NCI-H526 (cell line): ENCODE results near the gene MC1R.
A peak's percentile ranks its signal among the peaks of the same experiment; 100 is the strongest.
"Not testable (repeated sequence)": the region's sequence is repeated elsewhere in the genome, so short reads cannot be mapped to it uniquely, and the experiment has no call there.

ENCODE experiments used
- DNase-seq, 2 experiments: peaks; one replicate each; lab custom pipeline; 2025; lab: John Stamatoyannopoulos, UW

MC1R gene

DNA sequence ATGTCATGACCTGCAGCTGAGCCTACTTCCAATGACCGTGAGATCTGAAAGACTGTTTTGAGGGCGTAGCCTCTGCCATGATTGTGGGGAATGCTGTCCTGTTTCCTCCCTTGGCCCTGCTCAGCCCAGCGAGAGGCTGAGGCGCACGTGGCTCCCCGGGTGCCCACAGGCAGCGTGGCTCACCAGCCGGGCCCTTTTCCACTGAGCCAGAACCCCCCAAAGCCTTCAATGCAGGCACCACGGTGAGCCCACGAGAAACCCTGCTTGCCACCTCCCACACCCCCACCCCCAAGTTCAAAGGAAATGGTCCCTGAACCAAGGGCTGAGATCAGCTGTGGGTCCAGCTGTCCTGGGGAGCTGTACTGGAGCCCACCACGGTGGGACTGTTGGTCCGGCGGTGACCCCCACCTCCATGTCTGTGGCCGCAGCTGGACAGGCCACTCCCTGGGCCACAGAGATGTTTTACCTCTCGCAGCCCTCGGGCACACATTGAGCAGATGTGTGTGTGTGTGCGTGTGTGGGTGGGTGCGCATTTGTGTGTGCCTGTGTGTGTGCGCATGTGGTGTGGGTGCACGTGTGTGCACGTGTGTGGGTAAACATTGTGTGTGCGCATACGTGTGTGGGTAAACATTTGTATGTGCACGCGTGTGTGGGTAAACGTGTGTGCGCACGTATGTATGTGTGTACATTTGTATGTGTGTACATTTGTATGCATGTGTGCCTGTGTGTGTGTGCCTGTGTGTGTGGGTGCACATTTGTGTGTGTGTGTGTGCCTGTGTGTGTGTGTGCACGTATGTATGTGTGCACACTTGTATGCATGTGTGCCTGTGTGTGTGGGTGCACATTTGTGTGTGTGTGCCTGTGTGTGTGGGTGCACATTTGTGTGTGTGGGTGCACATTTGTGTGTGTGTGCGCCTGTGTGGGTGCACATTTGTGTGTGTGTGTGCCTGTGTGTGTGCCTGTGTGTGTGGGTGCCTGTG is 5.0 kb upstream of the MC1R start:
- DNase-seq: no peak

DNA sequence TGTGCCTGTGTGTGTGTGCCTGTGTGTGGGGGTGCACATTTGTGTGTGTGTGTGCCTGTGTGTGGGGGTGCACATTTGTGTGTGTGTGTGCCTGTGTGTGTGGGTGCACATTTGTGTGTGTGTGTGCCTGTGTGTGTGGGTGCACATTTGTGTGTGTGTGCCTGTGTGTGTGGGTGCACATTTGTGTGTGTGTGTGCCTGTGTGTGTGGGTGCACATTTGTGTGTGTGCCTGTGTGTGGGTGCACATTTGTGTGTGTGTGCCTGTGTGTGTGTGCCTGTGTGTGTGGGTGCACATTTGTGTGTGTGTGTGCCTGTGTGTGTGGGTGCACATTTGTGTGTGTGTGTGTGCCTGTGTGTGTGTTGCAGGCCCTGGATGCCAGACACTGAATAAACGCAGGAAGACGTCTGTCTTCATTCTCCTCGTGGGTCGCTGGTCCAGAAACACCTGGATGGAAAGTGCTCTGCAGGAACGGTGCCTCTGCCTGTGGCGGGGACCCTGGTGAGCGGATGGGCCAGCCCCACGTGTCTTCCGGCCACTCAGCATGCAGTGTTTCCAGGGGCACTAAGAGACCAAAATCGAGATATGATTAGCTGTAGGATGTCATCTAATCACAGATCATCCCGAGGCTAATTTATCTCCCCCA is 3.9 kb upstream of the MC1R start:
- not testable (repeated sequence) for DNase-seq

DNA sequence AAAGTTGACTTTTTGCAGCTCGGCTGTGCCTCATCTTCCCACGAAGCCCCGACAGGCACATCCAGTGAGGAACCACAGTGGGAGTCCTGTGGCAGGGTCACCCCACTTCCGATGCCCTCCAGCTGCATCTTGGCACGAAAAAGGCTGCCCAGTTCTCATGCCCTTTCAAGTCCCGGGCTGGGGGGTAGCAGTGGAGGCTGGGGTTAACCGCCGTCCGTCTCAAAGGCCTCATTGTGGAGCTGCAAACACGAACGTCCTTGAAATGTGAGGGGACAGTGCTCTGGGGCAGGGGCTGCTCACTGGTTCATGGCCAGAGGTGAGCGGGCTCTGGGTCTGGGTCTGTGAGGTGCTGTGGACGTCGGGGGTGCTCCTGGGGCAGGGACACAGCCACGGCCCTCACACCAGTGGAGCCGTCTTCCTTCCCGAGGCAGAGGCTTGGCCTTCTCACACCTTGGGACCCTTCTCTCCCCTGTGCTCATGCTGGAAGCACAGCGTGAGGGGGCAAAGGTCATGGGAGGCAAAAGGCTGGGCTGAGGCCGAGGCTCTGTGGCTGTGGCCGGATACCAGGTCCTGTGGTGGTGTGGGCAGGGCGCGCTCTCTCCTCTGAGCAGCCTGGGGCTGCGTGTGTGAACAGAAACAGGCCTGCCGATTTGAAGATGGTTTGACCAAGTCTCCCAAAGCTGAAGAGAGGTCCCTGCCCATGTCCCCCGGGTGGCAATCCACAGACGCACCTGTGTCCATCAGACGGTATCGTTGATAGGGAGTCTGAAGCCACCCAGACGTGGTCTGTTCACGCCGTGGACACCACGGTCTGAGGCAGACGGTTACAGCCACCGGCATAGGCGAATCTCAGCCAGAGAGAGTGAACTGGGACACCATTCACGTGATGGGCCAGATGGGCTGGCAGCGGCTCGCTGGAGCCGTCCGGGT is 3.1 kb upstream of the MC1R start:
- no peak for DNase-seq

DNA sequence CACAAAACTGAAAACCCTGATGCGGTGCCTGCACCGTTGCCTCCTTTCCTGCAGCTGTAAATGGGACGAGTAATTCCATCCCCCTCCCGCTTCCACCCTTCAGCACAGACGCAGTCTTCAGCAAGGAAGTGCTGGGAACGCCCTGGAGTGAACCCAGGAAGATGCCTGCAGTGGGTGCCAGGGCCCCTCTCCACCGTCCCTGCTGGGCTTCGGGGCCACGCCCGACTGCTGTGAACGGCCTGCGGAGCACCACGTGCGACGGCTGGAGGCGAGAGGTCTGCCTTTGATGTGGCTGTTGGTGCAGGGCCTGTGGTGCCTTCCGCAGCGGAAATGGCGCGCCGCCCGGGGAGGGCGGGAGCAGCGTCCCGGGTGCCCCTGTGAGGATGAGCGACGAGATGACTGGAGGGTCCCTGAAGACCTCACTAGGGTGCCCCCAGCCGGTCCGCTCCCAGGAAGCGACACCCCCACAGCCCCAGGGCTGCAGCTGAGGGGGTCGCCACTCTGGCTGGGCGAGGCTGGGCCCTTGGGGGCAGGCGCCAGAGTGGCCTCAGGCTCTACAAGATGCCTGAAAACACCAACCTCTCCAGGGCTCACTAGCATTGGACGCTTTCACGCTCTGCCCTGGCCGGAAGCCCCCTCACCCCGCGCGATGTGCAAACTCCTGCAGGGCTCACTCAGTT is 749 bp upstream of the MC1R start:
- DNase-seq: peak; percentile 65 to 79

DNA sequence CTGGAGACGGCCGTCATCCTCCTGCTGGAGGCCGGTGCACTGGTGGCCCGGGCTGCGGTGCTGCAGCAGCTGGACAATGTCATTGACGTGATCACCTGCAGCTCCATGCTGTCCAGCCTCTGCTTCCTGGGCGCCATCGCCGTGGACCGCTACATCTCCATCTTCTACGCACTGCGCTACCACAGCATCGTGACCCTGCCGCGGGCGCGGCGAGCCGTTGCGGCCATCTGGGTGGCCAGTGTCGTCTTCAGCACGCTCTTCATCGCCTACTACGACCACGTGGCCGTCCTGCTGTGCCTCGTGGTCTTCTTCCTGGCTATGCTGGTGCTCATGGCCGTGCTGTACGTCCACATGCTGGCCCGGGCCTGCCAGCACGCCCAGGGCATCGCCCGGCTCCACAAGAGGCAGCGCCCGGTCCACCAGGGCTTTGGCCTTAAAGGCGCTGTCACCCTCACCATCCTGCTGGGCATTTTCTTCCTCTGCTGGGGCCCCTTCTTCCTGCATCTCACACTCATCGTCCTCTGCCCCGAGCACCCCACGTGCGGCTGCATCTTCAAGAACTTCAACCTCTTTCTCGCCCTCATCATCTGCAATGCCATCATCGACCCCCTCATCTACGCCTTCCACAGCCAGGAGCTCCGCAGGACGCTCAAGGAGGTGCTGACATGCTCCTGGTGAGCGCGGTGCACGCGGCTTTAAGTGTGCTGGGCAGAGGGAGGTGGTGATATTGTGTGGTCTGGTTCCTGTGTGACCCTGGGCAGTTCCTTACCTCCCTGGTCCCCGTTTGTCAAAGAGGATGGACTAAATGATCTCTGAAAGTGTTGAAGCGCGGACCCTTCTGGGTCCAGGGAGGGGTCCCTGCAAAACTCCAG is 1.1 kb downstream of the MC1R start:
- DNase-seq: no peak

DNA sequence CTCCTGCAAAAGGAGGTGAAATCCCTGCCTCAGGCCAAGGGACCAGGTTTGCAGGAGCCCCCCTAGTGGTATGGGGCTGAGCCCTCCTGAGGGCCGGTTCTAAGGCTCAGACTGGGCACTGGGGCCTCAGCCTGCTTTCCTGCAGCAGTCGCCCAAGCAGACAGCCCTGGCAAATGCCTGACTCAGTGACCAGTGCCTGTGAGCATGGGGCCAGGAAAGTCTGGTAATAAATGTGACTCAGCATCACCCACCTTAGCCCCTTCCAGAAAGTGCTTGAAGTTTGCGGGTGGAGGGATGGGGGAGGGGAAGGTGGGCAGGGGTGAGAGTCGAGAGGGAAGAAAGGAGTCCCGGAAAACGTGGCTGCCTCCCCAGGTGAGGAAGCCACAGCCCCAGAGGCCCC is 2.1 kb downstream of the MC1R start:
- DNase-seq: no peak

DNA sequence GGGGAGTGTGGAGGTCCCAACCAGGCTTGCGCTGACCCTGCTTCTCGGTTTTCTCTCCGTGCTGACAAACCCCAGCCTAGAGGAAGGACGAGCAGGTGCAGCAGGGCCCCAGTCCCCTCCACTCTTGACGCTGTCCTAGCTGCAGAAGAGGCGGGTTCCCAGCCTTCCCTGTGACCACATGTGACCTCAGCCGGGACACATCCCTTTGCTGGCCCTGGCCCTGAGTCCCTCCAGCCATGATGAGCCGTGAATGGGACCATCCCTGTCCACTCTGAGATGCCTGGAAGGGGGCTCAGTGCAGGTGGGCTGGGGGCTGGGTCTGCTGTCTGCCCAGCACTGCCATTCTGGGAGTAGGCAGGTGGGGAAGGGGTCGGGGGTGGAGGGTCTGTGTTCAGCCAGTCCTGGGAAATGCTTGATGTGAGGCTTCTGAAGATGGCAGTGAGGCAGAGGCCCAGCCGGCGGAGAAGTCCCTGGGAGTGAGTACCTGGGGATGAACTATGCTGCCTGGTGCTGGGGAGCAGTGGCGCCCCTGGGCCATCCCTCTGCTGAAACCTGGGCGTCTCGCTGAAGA is 2.6 kb downstream of the MC1R start:
- DNase-seq: peak in 1 of 2 experiments; percentile 15

DNA sequence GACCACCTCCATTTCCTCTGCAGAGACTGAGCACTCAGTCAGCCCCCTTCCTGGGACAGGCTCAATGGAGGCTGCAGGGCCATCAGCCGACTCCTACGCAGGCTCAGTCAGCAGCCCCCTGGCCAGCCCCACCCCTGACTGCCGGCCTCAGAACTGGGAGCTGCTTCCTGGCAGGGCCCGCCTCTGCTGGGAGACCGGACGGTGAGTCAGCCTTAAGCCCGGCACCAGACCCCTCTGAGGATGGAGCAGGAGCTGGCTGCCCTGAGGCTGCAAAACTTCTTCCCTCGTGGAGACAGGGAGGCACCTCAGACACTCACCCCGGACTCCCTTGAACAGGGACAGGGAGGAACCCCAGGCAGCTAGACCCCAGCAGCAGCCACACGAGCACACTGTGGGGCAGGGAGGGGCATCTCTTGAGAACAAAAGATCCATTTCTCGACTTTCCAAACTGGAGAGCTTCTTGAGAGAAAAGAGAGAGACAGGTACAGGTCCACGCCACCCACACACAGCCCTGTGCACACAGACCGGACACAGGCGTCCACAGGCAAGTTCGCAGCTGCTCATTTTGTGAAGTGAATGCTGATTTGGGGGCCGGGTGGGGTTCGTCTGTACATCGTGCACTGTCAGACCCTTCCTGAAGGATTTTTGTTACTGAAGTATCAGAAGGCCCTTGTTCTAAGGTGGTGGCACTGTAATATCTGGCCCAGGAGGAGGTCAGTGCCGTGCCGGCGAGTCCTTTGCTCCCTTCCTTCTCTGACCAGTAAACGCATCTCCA is 3.2 kb downstream of the MC1R start:
- DNase-seq: peak in 1 of 2 experiments; percentile 35

DNA sequence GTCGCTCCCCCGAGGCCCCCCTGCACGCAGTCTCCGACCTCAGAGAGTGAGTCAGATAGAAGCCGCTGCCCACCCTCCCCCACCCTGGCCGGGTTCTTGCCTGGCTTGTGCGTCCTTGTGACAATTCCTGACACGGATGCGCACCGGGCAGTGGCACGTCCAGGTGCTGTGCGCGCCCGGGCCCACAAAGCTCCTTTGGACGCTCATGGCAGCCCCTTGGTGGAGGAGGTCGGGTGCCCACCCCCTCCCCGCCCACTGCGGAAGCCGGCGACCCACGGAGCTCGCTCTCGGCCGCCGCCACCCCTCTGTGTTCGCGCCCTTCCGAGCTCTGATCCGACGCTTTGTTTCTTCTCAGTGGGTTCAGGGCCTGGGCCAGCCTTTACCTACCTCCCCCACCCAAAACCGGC is 3.8 kb downstream of the MC1R start:
- peak in 1 of 2 experiments; percentile 64 for DNase-seq

DNA sequence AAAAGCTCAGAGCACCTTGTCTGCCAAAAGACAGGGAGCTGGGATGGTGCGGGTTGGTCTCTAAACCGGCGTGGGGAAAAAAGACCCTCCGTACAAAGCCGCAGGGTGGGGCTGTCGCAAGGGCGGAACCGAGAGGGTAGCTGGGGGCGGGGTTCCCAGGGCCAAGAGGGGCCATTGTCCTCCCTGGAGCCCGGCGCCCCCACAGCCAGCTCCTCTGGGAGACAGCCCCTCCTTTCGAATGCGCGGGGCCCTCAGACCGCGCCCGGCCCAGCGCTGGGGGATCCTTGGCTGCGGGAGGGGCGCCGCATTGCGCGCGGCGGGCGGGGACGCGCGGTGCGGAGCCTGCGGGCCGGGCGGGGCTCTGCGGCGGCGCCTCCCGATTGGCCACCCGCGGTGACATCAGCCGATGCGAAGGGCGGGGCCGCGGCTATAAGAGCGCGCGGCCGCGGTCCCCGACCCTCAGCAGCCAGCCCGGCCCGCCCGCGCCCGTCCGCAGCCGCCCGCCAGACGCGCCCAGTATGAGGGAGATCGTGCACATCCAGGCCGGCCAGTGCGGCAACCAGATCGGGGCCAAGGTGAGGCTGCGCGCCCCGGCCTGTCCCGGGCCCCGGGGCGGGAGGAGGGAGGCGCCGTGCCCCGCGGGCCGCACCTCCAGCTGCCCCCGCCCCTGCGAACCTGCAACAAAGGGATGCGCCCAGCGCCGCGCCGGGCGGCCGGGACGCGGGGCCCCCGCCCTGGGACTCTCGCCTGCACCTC is 4.4 kb downstream of the MC1R start, which contains the start of gene TUBB3:
TSS of gene TUBB3 (plus strand) at position 459 of the 756 bp plus-strand sequence. CDS start at position 519, 60 bp downstream.
- peak; percentile 19 to 87 for DNase-seq

DNA sequence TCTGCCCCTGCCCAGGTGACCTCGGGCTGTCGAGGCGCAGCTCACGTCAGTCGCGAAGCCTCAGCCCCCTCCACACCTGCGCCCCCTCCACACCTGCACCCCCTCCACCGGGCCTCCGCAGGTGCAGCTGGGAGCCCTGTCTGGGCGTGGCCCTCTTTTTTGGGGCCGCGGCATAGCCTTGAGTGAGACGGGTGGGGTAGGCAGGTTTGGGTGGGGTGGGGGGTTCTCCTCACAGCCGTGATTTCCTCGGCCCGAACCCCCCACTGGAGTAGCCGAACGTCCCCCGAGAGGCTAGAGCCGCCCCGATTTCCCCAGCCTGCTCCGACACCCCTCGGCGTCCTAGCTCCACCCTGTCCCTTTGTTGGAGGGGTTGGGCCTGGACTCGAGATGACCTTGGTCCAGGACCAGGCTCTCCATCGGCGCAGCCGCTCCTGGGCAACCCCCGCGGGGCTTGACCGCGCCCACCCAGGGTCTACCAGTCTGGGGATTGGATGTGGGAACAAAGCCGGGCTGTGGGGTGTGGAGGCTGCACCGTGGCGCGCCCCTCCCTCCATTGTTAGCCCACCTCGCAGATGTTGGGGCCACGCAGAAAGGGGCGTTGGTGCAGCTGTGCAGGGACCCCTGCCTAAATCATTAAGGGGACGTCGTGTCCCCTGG is 5.1 kb downstream of the MC1R start:
- DNase-seq: peak in 1 of 2 experiments; percentile 51

DNA sequence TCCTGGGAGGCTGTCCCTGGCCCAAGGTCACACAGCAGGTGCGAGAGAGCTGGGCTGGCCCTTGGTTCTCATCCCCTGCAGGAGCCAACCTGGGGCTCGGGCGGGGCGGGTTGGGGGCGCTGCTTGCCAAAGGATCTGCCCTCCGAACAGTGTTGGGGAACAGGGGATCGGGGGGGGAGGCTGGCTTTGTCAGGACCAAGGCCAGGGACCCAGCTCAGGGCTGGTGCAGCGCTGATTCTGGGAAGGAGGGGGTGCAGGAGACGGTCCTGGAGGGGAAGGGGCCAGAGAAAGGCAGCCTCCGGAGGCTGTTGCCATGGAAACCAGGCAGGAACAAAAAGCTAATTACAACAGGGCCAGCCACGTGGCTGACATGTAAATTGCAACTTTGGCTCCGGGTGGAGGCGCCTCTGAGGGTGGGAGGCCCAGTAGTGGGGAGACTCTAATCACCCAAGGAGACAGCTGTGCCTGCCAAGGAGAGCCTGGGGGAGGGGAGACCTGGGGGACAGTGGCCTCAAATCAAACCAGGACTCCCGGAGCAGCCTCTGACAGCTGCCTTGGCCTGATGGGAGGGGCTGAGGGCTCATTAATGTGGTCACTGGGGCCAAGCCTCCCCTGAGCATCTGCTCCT is 5.7 kb downstream of the MC1R start:
- DNase-seq: peak in 1 of 2 experiments; percentile 61

DNA sequence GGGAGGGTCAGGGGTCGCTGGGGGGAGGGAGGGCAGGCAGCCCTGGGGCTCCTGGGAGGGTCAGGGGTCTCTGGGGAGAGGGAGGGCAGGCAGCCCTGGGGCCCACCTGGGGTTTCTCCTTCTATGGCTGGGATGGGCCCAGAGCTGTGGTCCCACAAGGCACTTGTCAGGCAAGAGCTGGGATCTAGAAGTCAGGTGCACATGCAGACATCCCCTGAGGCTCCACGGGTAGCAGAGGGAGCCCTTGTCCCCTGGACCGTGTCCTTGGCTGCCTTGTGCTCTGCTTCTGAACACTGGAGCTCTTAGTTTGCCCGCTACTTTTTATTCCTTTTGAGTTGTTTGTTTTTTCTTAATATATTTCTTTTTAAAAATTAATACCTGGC is 6.3 kb downstream of the MC1R start:
- DNase-seq: peak; percentile 46 to 67

DNA sequence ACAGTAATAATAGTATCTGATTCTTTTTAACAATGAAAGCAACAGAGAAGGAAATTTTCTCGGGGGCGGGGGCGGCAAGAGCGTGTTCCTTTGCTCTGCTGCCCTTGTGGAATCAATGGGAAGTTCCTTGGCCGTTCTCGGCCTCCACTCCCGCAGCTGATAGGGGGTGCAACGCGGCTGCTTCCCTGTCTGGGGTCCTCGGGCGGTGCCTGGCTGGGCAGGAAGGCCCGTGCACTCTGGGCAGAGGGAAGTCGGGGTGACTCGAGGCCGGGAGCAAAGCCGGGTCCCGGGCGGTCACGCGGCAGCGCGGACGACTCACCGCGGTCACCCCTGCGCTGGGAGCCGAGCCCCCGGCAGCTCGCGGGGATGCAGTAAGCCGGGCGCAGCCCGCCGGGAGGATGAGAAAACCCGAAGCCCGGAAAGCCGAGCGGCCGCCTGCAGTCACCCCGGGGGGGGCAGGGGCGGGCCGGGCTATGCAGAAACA is 7.0 kb downstream of the MC1R start:
- peak in 1 of 2 experiments; percentile 44 for DNase-seq

DNA sequence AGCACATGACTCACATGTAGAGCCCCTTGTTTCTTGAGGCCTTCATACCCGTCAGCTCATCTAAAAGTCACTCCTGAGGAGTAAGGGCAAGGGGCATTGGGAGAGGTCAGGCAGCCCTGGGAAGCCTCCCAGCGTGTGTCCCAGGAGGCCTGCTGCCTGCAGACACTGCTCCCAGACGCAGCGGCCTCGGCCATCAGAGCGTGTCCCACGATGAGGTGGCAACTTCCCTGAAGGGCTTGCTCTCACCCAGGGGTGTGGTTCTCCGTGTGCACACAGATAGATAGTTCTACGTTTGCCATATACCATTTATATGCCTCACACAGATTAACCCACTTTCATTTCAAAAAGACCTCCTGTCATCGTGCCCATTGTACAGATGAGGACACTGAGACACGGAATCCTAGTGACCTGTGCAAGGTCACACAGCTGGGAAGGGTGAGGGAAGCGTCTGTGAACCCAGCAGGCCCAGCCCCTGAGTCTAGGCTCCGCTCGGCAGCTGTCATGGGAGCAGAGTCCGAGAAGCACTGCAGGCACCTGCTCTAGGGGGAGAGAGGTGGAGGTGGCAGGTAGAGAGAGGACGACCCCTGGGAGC is 12.7 kb downstream of the MC1R start:
- DNase-seq: no peak

DNA sequence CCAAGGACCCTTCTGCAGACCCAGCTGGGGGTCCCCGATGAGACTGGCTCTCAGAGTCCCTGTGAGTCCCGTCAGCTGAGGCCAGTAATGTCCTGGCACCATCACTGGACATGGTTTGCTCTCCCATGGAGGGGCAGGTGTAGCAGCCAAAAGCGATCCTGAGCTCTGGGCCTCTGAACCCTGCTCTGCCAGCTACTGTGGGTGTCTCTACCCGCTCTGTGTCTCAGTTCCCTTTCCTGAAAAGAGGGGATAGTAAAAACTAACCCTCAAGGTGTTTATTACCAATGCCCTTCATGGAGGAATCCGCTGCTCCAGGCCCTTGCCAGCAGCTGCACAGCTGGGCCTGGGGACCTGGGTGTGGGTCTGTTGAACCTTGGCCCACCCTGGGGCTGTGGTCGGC is 13.3 kb downstream of the MC1R start:
- no peak for DNase-seq

DNA sequence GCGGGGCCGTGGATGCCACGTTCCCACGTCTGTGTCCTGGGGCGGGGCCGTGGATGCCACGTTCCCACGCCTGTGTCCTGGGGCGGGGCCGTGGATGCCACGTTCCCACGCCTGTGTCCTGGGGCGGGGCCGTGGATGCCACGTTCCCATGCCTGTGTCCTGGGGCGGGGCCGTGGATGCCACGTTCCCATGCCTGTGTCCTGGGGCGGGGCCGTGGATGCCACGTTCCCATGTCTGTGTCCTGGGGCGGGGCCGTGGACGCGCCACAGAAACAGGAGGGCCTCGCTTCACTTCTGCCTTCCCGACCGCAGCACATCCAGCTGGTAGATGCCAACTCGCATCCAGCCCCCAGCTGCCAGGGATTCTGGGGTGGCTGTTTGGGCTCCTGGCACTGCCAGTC is 15.4 kb downstream of the MC1R start:
- not testable (repeated sequence) for DNase-seq
